DMS53 (cell line): Measurements from ENCODE around the gene NRG4.
A peak's percentile ranks its signal among the peaks of the same experiment; 100 is the strongest.
"Not testable (repeated sequence)": the region's sequence is repeated elsewhere in the genome, so short reads cannot be mapped to it uniquely, and the experiment has no call there.

Experiments used
- DNase-seq: peaks from one replicate; lab custom pipeline; 2025; lab: John Stamatoyannopoulos, UW

Gene NRG4

GRCh38 chr15:75926931-75927330, 85.3 kb downstream of the NRG4 start:
- no peak for DNase-seq

- no peak for DNase-seq
These were observed 86.8 kb downstream of the NRG4 start for GRCh38 chr15:75925440-75925839.

GRCh38 chr15:75924576-75924975, 87.6 kb downstream of the NRG4 start:
- DNase-seq = no peak

GRCh38 chr15:75923756-75924155, 88.5 kb downstream of the NRG4 start:
- no peak for DNase-seq

- DNase-seq = peak; percentile 73
These were observed 90.2 kb downstream of the NRG4 start for GRCh38 chr15:75921732-75922703.

GRCh38 chr15:75920079-75920478, 92.1 kb downstream of the NRG4 start:
- no peak for DNase-seq

GRCh38 chr15:75918135-75918534, 94.1 kb downstream of the NRG4 start:
- no peak for DNase-seq

GRCh38 chr15:75916978-75917377, 95.2 kb downstream of the NRG4 start:
- DNase-seq = no peak

GRCh38 chr15:75910355-75910754, 101.9 kb downstream of the NRG4 start:
- DNase-seq = not testable (repeated sequence)

- no peak for DNase-seq
These were observed 107.0 kb downstream of the NRG4 start for GRCh38 chr15:75905231-75905630.

- peak; percentile 96 for DNase-seq
These were observed 108.6 kb downstream of the NRG4 start, which contains the start of gene FBXO22 for GRCh38 chr15:75903331-75904239. Gene FBXO22 (plus strand): TSS chr15:75903878. CDS start chr15:75903964, 86 bp downstream.

- peak; percentile 23 for DNase-seq
These were observed 110.1 kb downstream of the NRG4 start for GRCh38 chr15:75902129-75902557.

- DNase-seq = no peak
These were observed 111.6 kb downstream of the NRG4 start for GRCh38 chr15:75900577-75900976.

- no peak for DNase-seq
These were observed 116.5 kb downstream of the NRG4 start for GRCh38 chr15:75895731-75896130.

GRCh38 chr15:75891895-75892294, 120.3 kb downstream of the NRG4 start:
- peak; percentile 26 for DNase-seq
